ENCODE results near the gene MAP4K2. TPM values are rescaled to one million over a fixed set of nuclear protein-coding genes. Genes with fewer than 3 reads are reported as not detected.

Gene MAP4K2
- polyA plus RNA-seq, 1 experiment, result 22.4 TPM

- Histone ChIP-seq H3K27me3 (ENCODE audit: control insufficient read depth, insufficient read depth, low read length) (peaks cover 24% of the 10 kb centered on the region), H3K36me3 (ENCODE audit: control insufficient read depth, insufficient read depth, low read length) (no peaks in the 10 kb centered on the region), H3K4me3 (ENCODE audit: low read depth, low read length) (no peak overlapping the region)
- POLR2A ChIA-PET, result no interaction called here
- no peak for TF ChIP-seq CTCF (IDR thresholded peaks at IDR 0.05; ENCODE audit: insufficient read depth, low read depth, low read length)
- CTCF ChIA-PET, result no interaction called here
- DNase-seq (ENCODE audit: low read depth), result no peak
These were observed 56.5 kb downstream of the MAP4K2 start for GRCh38 chr11:64746486-64746885.

GRCh38 chr11:64745521-64746328 is 57.3 kb downstream of the MAP4K2 start:
- ChIA-PET CTCF (no interaction called here), POLR2A (no interaction called here)
- H3K36me3 ChIP-seq (ENCODE audit: control insufficient read depth, insufficient read depth, low read length), result no peaks in the 10 kb centered on the region
- no peak for DNase-seq (ENCODE audit: low read depth)
- TF ChIP-seq CTCF (IDR thresholded peaks at IDR 0.05; ENCODE audit: insufficient read depth, low read depth, low read length), result no peak
- H3K4me3 ChIP-seq (ENCODE audit: low read depth, low read length), result peak overlapping the region; percentile 21
- H3K27me3 ChIP-seq (ENCODE audit: control insufficient read depth, insufficient read depth, low read length), result peaks cover 31% of the 10 kb centered on the region

GRCh38 chr11:64745189-64745520 is 57.9 kb downstream of the MAP4K2 start:
- no peak for DNase-seq (ENCODE audit: low read depth)
- no peaks in the 10 kb centered on the region for H3K36me3 ChIP-seq (ENCODE audit: control insufficient read depth, insufficient read depth, low read length)
- TF ChIP-seq CTCF (IDR thresholded peaks at IDR 0.05; ENCODE audit: insufficient read depth, low read depth, low read length), result no peak
- H3K27me3 ChIP-seq (ENCODE audit: control insufficient read depth, insufficient read depth, low read length), result peaks cover 33% of the 10 kb centered on the region
- peak overlapping the region; percentile 21 for H3K4me3 ChIP-seq (ENCODE audit: low read depth, low read length)
- ChIA-PET CTCF (interaction anchor here (1.1 to 3.3 kb wide), 4 partner anchors 12 to 93 kb away, joined by 4 to 9 read pairs (median 6); no protein-coding TSS in a partner anchor), POLR2A (no interaction called here)

GRCh38 chr11:64744544-64745188 is 58.3 kb downstream of the MAP4K2 start:
- no peak for TF ChIP-seq CTCF (IDR thresholded peaks at IDR 0.05; ENCODE audit: insufficient read depth, low read depth, low read length)
- ChIA-PET CTCF (interaction anchor here (0.8 to 3.3 kb wide), 8 partner anchors 11 to 92 kb away, joined by 3 to 19 read pairs (median 4); partner anchors contain the start of gene PYGM), POLR2A (no interaction called here)
- H3K36me3 ChIP-seq (ENCODE audit: control insufficient read depth, insufficient read depth, low read length), result no peaks in the 10 kb centered on the region
- no peak for DNase-seq (ENCODE audit: low read depth)
- peak overlapping the region; percentile 21 for H3K4me3 ChIP-seq (ENCODE audit: low read depth, low read length)
- H3K27me3 ChIP-seq (ENCODE audit: control insufficient read depth, insufficient read depth, low read length), result peaks cover 36% of the 10 kb centered on the region

All from BJ (cell line).